RKO (cell line): ENCODE data around the gene DLL3.

ENCODE experiments used
- DNase-seq: peaks from one replicate; pipeline ENCODE4 v3.0.0-alpha.2; 2016; ENCODE audit warnings: low spot score

Gene DLL3

DNA sequence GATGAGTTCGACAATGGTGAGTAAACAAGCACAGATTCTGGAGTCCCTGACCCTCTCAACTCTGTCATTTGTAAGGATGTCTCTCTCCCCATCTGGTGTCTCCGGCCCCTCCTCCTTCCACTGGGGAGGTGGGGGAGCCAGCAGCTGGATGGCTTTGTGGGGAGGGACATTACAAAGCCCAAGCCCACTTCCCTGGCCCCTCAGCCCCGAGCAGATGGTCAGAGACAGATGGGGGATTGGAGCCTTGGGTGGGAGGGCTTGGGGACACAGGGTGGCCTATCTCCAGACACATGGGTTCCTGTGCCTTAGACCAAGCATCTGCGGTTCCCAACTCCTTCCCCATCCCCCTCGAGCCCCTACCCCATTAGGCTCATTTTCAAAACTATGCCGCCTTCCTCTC lies 15.6 kb upstream of the DLL3 start:
- no peak for DNase-seq

DNA sequence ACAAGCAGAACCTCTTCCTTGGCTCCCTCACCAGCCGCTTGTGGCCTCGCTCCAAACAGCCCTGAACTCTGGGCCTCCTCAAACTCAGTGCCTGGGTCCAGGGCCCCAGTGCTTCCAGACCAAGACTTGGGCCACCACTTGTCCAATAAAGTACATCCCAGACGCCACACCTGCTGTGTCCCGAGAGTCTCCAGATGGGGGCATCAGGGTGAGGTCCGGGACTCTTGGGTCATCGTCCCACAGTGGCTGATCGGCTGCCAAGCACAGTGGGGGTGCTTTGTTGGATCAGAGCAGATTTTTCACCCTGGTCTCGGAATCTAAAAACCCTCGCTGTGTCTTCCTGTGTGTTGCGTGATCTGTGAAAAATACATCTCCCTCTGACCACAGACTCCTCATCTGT lies 9.0 kb upstream of the DLL3 start:
- no peak for DNase-seq

DNA sequence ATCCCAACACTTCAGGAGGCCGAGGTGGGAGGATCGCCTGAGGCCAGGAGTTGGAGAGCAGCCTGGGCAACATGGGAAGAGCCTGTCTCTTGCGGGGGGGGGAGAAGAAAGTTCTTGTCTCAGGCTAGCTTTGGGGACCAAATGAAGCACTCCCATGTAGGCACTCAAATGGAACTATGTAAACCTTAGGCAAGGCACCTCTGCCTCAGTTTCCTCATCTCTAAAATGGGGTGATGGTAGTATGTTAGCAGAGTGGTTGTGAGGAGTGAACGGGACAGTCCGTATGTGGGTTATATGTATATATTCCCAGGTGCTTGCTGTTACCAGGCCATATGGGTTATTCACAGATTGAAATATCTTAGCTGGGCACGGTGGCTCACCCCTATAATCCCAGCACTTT lies 6.5 kb upstream of the DLL3 start:
- DNase-seq = no peak

DNA sequence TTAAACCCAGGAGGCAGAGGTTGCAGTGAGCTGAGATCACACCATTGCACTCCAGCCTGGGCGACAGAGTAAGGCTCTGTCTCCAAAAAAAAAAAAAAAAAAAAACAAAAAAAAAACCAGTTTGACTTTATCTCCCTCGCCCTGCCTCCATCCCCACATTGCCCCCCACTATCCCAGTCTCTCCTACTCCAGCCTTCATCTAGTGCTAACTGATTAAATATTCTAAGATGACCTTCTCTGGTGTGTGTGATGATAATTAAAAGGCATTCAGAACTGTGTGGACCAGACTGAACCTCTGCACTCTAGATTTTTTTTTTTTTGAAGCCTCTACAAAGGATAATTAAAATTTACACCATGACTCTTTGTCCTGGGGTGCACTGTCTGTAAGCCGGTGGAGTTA lies 6.0 kb upstream of the DLL3 start:
- no peak for DNase-seq

DNA sequence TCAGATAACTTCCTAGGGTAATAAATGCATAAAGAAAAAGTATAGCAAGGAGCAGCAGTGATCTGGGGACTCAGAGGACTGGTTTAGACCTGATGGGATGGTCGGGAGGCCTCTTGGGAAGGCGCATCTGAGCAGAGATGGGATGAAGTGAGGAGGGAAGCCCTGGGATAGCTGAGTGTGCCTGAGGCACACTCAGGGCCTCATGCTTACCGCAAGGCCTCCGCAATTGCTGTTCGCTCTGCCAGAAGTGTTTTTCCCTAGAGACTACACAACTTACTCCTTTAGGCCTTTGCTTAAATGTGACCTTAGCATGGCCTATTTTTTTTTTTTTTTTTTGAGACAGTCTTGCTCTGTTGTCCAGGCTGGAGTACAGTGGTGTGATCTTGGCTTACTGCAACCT lies 4.1 kb upstream of the DLL3 start:
- no peak for DNase-seq

DNA sequence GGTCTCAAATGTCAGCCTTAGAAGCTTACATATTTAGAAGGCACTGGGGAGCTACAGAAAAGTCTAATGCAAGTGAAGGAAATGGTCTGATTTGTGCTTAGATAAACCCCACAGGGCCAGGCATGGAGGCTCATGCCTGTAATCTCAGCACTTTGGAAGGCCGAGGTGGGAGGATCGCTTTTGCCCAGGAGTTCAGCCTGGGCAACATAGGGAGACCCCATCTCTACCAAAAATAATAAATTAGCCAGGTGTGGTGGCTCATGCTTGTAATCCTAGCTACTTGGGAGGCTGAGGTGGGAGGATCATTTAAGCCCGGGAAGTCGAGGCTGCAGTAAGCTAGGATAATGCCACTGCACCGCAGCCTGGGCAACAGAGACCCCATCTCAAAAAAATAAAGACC lies 2.7 kb upstream of the DLL3 start:
- no peak for DNase-seq

DNA sequence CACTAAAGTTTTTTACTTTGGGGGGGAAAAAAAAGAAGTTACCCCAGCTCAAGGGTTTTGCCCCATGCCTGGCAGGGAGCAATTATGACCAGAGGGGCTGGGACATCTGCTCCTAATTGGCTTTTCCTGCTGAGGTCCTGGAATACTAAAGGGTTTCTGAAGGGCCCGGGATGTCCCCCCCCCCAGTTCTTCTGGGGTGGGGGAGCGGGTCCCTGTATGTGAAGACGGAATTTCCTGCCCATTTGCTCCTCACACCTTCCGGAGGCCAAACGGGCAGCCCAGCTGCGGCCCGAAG lies 1.1 kb upstream of the DLL3 start:
- no peak for DNase-seq

DNA sequence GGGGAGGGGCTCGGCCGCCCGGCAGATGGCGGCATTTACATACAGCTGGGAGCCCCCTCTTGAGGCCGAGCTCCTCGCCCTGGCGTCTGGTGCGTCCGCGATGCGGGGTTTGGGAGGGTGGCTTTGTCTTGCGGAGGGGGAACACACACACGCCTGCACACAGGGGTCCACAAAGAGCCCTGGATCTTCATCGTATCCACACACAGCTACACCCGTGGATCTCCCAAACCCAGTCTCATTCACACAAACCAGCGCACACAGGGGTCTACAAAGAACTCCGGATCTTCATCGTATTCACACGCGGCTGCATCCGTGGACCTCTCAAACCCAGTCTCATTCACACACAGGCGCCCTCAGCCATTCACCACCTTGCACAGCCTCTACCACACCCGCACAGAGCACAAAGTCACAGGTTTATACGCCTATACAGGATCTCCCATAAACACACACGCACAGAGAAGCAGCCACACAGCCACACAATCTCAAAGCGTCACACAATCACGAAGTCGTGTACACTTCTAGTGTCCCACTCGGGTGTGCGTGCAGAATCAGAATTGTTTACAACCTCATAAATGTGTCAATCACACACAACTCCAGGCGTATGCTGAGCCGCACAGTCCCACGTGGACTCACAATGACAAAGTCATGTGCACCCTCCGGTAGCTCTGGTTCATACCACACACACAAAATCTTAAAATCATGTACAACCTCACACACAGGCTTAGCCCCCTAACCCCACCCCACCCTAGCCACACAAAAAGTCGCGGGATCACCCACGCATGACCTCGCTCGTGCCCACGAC lies 550 bp upstream of the DLL3 start:
- no peak for DNase-seq

DNA sequence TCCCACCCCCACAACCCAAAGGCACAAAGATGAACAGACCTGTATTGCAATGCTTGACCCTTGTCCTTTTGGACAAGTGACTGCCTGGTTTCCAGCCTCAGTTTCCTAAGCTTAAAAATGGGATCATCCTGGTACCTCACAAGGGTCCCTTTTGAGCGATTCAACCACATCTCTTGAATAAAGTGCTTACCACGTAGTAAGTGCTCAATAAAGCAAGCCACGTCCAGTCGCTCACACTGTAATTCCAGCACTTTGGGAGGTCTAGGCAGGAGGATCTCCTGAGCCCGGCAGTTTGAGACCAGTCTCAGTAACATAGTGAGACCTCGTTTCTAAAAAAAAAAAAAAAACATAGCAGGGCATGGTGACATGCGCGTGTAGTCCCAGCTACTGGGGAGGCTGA lies 1.2 kb downstream of the DLL3 start:
- DNase-seq = no peak

DNA sequence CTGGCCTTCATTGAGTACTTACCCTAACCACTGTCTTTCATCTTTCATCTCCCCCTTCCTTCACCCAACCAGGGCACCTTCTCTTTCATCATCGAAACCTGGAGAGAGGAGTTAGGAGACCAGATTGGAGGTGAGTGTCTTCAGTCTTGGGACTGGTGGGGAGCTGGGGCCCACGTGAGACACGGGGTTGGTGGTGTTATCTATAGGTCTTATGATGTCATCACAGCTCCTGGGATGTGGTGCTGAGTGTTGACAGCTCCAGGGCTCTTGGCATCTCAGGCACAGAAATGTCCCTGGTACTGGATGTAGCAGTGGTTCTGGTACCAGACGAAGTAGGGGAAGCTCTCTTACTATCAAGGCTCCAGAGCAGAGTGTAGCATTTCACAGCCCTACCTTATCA lies 1.8 kb downstream of the DLL3 start:
- DNase-seq = no peak

DNA sequence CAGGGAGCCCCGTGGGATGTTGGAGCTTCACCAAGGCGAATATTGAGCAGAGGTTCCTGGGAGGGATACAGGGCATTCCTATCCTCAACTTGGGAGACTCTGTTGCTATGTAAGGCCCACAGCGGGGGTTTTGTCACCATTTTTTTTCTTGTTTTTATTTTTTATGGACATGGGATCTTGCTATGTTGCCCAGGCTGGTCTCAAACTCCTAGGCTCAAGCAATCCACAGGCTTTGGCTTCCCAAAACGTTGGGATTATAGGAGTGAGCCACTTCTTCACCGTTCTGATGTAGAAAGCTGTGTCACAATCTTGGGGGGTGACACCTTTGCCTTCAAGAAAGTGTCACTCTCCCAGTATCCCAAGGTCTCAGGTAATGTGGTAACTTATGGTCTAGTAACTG lies 2.6 kb downstream of the DLL3 start:
- DNase-seq = no peak

DNA sequence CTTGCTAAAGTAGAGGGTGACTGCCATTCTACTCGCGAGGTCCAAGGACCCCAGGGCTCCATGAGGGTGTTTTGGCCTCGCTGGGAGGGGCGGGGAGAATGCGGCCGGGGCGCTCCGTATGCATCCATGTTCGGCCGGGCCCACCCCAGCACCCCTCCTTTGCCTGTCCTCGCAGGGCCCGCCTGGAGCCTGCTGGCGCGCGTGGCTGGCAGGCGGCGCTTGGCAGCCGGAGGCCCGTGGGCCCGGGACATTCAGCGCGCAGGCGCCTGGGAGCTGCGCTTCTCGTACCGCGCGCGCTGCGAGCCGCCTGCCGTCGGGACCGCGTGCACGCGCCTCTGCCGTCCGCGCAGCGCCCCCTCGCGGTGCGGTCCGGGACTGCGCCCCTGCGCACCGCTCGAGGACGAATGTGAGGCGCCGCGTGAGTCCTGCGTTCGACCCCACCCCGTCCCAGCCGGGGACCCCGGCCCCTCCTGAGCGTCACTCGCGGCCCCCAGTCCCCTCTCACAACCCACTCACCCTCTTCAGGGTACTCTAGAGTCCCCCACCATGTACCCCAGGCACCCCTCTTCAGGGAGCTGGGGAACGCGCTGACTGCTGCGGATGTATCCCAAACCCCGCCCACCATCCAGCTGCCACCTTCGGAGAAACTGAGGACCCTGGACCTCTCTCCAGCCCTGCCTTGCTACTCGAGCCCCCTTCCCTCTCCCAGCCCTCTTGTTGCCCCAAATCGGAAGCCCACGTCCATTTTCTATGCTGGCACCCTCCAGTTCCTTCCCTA lies 4.1 kb downstream of the DLL3 start:
- peak; percentile 71 for DNase-seq

DNA sequence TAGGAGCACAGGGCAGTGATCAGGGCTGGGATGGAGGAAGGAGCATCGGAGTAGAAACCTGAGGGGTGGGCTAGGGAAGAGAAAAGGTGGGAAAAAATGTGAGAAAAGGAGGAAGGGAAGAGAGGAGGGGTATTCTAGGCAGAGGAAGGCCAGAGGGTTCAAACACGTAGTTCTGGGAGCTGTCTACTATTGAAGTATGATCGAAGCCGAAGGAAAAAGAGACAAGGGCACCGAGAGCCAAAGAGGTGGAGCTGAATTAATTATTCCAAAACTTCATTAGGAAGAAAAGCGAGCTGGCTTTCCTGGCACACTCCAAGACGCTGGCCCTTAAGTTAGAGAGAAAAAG lies 7.8 kb downstream of the DLL3 start:
- DNase-seq = no peak

DNA sequence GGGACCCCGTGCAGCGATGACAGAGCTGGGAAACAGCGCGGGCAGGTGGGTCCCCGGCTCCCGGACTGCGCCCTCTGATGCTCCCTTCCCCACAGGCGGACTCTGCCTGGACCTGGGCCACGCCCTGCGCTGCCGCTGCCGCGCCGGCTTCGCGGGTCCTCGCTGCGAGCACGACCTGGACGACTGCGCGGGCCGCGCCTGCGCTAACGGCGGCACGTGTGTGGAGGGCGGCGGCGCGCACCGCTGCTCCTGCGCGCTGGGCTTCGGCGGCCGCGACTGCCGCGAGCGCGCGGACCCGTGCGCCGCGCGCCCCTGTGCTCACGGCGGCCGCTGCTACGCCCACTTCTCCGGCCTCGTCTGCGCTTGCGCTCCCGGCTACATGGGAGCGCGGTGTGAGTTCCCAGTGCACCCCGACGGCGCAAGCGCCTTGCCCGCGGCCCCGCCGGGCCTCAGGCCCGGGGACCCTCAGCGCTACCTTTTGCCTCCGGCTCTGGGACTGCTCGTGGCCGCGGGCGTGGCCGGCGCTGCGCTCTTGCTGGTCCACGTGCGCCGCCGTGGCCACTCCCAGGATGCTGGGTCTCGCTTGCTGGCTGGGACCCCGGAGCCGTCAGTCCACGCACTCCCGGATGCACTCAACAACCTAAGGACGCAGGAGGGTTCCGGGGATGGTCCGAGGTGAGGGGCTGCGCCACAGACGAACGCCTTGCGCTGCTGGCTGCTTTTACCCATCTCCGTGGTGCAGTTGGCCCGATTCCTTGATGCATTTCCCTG lies 8.4 kb downstream of the DLL3 start:
- DNase-seq = no peak

DNA sequence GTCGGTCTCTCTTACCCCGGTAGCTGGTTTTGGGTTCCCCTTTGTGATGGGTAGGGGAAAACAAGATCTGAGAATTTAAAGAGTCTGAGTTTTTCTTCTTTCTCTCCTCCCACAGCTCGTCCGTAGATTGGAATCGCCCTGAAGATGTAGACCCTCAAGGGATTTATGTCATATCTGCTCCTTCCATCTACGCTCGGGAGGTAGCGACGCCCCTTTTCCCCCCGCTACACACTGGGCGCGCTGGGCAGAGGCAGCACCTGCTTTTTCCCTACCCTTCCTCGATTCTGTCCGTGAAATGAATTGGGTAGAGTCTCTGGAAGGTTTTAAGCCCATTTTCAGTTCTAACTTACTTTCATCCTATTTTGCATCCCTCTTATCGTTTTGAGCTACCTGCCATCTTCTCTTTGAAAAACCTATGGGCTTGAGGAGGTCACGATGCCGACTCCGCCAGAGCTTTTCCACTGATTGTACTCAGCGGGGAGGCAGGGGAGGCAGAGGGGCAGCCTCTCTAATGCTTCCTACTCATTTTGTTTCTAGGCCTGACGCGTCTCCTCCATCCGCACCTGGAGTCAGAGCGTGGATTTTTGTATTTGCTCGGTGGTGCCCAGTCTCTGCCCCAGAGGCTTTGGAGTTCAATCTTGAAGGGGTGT lies 9.1 kb downstream of the DLL3 start:
- DNase-seq = no peak

DNA sequence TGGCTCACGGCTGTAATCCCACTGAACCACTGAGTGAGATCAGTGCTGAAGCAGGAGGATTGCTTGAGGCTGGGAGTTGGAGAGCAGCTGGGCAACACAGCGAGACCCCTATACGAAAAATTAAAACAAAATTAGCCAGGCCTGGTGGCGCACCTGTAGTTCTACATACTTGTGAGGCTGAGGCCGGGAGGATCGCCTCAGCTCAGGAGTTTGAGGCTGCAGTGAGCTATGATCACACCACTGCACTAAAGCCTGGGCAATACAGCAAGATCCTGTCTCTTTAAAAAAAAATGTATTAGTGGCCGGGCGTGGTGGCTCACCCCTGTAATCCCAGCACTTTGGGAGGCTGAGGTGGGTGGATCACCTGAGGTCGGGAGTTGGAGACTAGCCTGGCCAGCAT lies 9.9 kb downstream of the DLL3 start:
- no peak for DNase-seq

DNA sequence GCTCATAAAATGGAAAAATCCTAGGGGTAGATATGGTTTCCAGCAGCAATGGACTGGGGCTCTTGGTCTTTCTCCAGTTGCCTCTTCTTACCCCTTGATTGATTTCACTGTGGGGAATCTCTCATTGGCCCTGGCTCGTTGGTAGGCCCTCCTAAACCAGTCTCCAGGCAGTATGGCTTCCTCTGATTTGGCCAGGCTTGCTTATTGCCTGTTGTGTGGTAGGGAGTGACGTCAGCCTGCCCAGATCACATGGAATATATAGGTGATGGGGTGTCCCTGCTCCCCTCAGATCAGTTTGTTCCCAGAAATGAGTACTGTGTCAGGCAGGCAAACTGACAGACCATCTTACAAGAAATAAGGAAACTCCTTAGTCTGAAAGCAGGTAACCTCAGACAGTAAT lies 10.5 kb downstream of the DLL3 start:
- DNase-seq = no peak

DNA sequence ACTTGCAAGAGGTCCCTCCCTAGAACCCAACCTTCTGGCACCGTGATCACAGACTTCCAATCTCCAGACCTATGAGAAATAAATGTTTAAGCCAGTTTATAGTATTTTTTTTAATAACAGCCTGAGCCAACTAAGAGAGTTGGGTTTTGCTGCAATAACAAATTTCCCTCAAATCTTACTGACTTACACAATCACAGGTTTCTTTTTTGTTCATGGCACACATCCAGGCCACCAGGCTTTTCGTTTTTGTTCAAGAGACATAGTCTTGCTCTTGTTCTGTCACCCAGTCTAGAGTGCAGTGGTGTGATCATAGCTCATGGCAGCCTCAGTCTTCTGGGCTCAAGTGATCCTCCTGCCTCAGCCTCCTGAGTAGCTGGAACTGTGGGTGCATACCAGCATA lies 14.2 kb downstream of the DLL3 start:
- no peak for DNase-seq

DNA sequence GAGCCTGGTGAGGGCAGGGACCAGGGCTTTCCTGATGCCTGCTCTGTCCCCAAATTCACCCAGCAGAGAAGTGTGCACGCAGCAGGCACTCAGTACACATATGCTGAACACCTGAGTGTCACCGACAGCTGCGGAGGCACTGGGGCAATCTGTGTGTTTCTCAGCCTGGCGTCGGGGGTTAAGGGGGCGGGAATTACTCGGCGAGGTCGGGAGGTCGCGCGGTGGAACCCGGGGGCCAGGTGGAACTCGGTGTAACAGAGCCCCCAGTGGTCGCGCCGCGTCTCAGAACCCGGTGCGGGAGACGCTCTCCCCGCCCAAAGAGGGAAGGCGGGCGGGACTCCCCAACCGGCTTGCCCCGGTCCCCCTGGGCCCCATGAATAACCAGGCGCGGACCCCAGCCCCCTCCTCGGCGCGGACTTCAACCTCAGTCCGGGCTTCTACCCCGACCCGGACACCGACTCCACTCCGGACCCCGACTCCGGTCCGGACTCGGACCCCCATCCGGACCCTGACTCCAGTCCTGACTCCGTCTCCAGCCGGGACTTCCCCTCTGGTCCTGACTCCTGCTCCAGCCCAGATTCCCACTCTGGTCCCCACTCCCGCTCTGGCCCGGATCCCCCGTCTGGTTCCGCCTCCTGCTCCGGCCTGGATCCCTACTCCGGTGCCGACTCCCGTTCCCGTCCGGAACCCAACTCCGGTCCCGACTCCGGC lies 16.2 kb downstream of the DLL3 start, which contains the start of gene SELENOV:
Gene SELENOV (plus strand): TSS at position 300 of the 711 bp plus-strand sequence. CDS start 74 bp downstream, at position 374.
- no peak for DNase-seq

DNA sequence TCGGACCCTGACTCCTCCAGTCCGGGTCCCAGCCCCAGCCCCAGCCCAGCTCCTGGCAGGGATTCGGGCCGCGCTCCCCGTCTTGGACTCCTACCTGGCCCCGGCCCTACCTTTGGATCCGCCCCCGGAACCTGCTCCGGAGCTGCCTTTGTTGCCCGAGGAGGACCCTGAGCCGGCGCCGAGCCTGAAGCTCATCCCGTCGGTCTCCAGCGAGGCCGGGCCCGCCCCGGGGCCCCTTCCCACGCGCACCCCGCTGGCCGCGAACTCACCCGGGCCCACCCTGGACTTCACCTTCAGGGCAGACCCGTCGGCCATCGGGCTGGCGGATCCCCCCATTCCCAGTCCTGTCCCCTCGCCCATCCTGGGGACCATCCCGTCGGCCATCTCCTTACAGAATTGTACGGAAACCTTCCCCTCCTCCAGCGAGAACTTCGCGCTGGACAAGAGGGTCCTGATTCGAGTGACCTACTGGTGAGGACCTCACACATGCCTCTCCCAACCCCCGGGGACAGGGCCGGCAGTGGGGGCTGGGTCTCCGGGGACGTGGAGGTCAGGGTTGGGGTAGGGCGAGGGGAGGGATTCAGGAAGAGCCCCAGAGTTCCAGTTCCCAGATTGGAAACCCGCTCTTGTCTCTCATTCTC lies 16.9 kb downstream of the DLL3 start:
- no peak for DNase-seq

DNA sequence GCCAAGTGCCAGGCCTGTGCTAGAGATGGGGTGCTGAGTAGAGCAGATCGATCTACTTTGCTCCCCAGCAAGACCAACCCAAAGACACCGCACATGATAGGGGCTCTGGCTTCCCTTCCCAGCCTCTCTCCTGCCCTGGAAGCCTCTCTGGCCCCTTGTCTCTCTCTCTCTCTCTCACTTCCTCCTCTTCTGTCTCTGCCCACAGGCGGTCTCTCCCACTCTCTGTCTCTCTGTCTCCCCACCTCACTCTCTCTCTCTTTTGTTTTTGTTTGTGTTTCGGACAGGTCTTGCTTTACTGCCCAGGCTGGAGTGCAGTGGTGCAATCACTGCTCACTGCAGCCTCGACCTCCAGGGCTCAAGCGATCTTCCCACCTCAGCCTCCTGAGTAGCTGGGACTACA lies 17.5 kb downstream of the DLL3 start:
- DNase-seq = no peak

DNA sequence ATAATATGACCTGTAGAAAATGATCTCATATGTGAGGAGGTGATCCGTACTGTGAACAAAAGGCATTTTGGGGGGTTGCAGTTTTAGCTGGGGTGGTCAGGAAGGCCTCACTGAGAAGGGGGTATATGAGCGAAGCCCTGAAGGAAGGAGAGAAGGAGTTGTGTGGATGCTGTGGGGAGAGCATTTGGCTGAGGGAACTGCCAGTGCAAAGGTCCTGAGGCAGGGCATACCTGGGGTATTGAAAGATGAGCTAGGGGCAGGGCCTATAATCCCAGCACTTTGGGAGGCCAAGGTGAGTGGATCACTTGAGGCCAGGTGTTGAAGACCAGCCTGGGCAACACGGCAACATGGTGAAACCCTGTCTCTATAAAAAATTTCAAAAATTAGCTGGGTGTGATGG lies 18.7 kb downstream of the DLL3 start:
- no peak for DNase-seq
